HG03108 (cell line): Measurements from ENCODE around the gene ADAMTS12.
"Not testable (repeated sequence)": the region's sequence is repeated elsewhere in the genome, so short reads cannot be mapped to it uniquely, and the experiment has no call there.

Source experiments
- ATAC-seq: cut with Tn5 transposase; IDR thresholded peaks from one replicate; pipeline ENCODE4 v1.9.1; 2021; ENCODE audit warnings: moderate library complexity; ENCODE audit not compliant: unreplicated experiment

The ADAMTS12 gene

GRCh38 chr5:33914844-33915243, 23.1 kb upstream of the ADAMTS12 start:
- ATAC-seq: not testable (repeated sequence)

GRCh38 chr5:33906248-33906647, 14.5 kb upstream of the ADAMTS12 start:
- ATAC-seq: not testable (repeated sequence)

GRCh38 chr5:33905381-33905780, 13.6 kb upstream of the ADAMTS12 start:
- no peak for ATAC-seq

GRCh38 chr5:33903118-33903517, 11.3 kb upstream of the ADAMTS12 start:
- ATAC-seq: no peak

- no peak for ATAC-seq
These were observed 9.4 kb upstream of the ADAMTS12 start for GRCh38 chr5:33901156-33901555.

GRCh38 chr5:33894566-33894965, 2.8 kb upstream of the ADAMTS12 start:
- no peak for ATAC-seq

GRCh38 chr5:33892620-33893137, 889 bp upstream of the ADAMTS12 start:
- ATAC-seq: no peak

- no peak for ATAC-seq
These were observed 373 bp downstream of the ADAMTS12 start for GRCh38 chr5:33891446-33891787.

GRCh38 chr5:33890131-33891032, 1.4 kb downstream of the ADAMTS12 start:
- ATAC-seq: no peak

GRCh38 chr5:33888587-33888986, 3.2 kb downstream of the ADAMTS12 start:
- ATAC-seq: no peak

GRCh38 chr5:33887268-33887667, 4.5 kb downstream of the ADAMTS12 start:
- no peak for ATAC-seq

- no peak for ATAC-seq
These were observed 5.5 kb downstream of the ADAMTS12 start for GRCh38 chr5:33886283-33886682.

- no peak for ATAC-seq
These were observed 6.1 kb downstream of the ADAMTS12 start for GRCh38 chr5:33885679-33886078.

GRCh38 chr5:33883482-33883881, 8.3 kb downstream of the ADAMTS12 start:
- no peak for ATAC-seq

- no peak for ATAC-seq
These were observed 11.5 kb downstream of the ADAMTS12 start for GRCh38 chr5:33880319-33880718.

- no peak for ATAC-seq
These were observed 14.3 kb downstream of the ADAMTS12 start for GRCh38 chr5:33877449-33877848.

GRCh38 chr5:33867241-33867640, 24.5 kb downstream of the ADAMTS12 start:
- no peak for ATAC-seq

- ATAC-seq: not testable (repeated sequence)
These were observed 32.6 kb downstream of the ADAMTS12 start for GRCh38 chr5:33859177-33859576.

- ATAC-seq: no peak
These were observed 34.8 kb downstream of the ADAMTS12 start for GRCh38 chr5:33857037-33857436.

- no peak for ATAC-seq
These were observed 36.4 kb downstream of the ADAMTS12 start for GRCh38 chr5:33855396-33855795.

GRCh38 chr5:33854733-33855151, 37.0 kb downstream of the ADAMTS12 start:
- ATAC-seq: no peak

GRCh38 chr5:33852837-33853236, 39.0 kb downstream of the ADAMTS12 start:
- no peak for ATAC-seq

GRCh38 chr5:33852319-33852718, 39.5 kb downstream of the ADAMTS12 start:
- ATAC-seq: no peak
